Measurements from ENCODE around the gene CCDC201.

- TF ChIP-seq CTCF (IDR thresholded peaks at IDR 0.05; ENCODE audit: extremely low read depth in 1 of 2, insufficient read depth in 1 of 2, low read depth in 1 of 2, low read length in 2 of 2) (no peak), MAX (IDR thresholded peaks at IDR 0.05; ENCODE audit: insufficient read depth, insufficient read length) (no peak)
Observed at GRCh38 chr7:45881759-45882464, 9.0 kb upstream of the CCDC201 start.

Data from endothelial cell of umbilical vein (primary cell).